RWPE2 (cell line): Measurements from ENCODE around the gene PTGR3.

ENCODE experiments used
- ATAC-seq: fragments of 200-7000 bp; cut with Tn5 transposase; 3 replicates; pipeline ENCODE4 v1.9.1; 2021; ENCODE audit warnings: low read depth
- DNase-seq: peaks from one replicate; pipeline ENCODE4 v3.0.0-alpha.2; 2020; ENCODE audit warnings: low spot score
- H3K27ac ChIP-seq: fragments of 450-650 bp; 2 replicates; pipeline ENCODE4 v1.5.1; 2017; ENCODE audit warnings: mild to moderate bottlenecking; ENCODE audit not compliant: poor library complexity, severe bottlenecking
- H3K27me3 ChIP-seq: fragments of 250-450 bp; sonication (Bioruptor Pico); 2 replicates; pipeline ENCODE4 v1.5.1; 2021; ENCODE audit warnings: mild to moderate bottlenecking, moderate library complexity; ENCODE audit not compliant: insufficient read depth, poor library complexity, severe bottlenecking
- H3K36me3 ChIP-seq: fragments of 250-450 bp; sonication (Bioruptor Pico); 2 replicates; pipeline ENCODE4 v1.5.1; 2020; ENCODE audit warnings: low read depth, mild to moderate bottlenecking, moderate library complexity
- H3K4me1 ChIP-seq: fragments of 250-450 bp; sonication (Bioruptor Pico); 2 replicates; pipeline ENCODE4 v1.5.1; 2021; ENCODE audit warnings: mild to moderate bottlenecking, moderate library complexity; ENCODE audit not compliant: insufficient read depth, poor library complexity, severe bottlenecking
- H3K4me3 ChIP-seq: fragments of 250-450 bp; sonication (Bioruptor Pico); 2 replicates; pipeline ENCODE4 v1.5.1; 2021; ENCODE audit warnings: mild to moderate bottlenecking, moderate library complexity; ENCODE audit not compliant: severe bottlenecking
- H3K9me3 ChIP-seq: fragments of 250-450 bp; sonication (Bioruptor Pico); 2 replicates; pipeline ENCODE4 v1.5.1; 2021; ENCODE audit warnings: mild to moderate bottlenecking, moderate library complexity; ENCODE audit not compliant: severe bottlenecking
- CTCF ChIP-seq: fragments of 450-650 bp; IDR thresholded peaks from one replicate; pipeline ENCODE4 v1.5.1; 2017; ENCODE audit warnings: mild to moderate bottlenecking, moderate library complexity; ENCODE audit not compliant: poor library complexity, severe bottlenecking

Gene PTGR3

GRCh38 chr18:75230163-75231052 is 21.5 kb upstream of the PTGR3 start:
- Histone ChIP-seq H3K9me3 (no peaks in the 10 kb centered on the region), H3K4me1 (no peaks in the 10 kb centered on the region), H3K4me3 (no peak overlapping the region), H3K36me3 (no peaks in the 10 kb centered on the region), H3K27me3 (no peaks in the 10 kb centered on the region), H3K27ac (no peak overlapping the region)
- TF ChIP-seq CTCF: no peak
- ATAC-seq: no peak
- DNase-seq: no peak

- H3K4me1 ChIP-seq: no peaks in the 10 kb centered on the region
- H3K4me3 ChIP-seq: no peak overlapping the region
- no peaks in the 10 kb centered on the region for H3K9me3 ChIP-seq
- no peak for TF ChIP-seq CTCF
- no peaks in the 10 kb centered on the region for H3K27me3 ChIP-seq
- no peak overlapping the region for H3K27ac ChIP-seq
- DNase-seq (no peak), ATAC-seq (no peak)
- no peaks in the 10 kb centered on the region for H3K36me3 ChIP-seq
Measured at GRCh38 chr18:75229437-75229836, 20.5 kb upstream of the PTGR3 start.

DNA sequence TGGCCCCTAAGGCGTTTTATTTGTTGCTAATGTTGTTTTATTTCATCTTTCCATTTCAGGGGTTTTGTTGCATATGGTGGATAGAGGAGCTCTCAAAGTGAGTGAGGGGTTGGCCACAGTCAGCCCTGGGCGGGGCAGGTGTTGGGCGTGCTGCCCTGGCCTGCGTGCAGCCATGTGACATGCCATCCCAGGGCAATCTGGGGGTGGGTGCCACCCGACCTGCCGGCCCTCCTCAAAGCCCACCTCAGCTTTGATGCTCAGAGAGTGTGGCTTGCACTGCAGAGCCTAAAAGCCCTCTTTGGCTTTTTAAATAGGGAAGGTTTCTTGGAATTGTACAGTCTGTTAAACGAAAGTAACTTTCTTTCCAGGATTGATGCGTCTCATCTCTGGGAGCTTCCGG is 20.0 kb upstream of the PTGR3 start:
- Histone ChIP-seq H3K27ac (no peak overlapping the region), H3K9me3 (no peaks in the 10 kb centered on the region), H3K36me3 (no peaks in the 10 kb centered on the region), H3K27me3 (no peaks in the 10 kb centered on the region), H3K4me3 (no peak overlapping the region), H3K4me1 (no peaks in the 10 kb centered on the region)
- ATAC-seq: no peak
- DNase-seq: no peak
- no peak for TF ChIP-seq CTCF

- TF ChIP-seq CTCF: no peak
- H3K4me3 ChIP-seq: no peak overlapping the region
- DNase-seq (no peak), ATAC-seq (no peak)
- H3K4me1 ChIP-seq: no peaks in the 10 kb centered on the region
- H3K9me3 ChIP-seq: no peaks in the 10 kb centered on the region
- no peaks in the 10 kb centered on the region for H3K27me3 ChIP-seq
- no peaks in the 10 kb centered on the region for H3K36me3 ChIP-seq
- H3K27ac ChIP-seq: no peak overlapping the region
Measured at GRCh38 chr18:75227535-75228296, 18.8 kb upstream of the PTGR3 start.

- H3K27ac ChIP-seq: no peak overlapping the region
- no peaks in the 10 kb centered on the region for H3K36me3 ChIP-seq
- H3K9me3 ChIP-seq: no peaks in the 10 kb centered on the region
- H3K4me3 ChIP-seq: no peak overlapping the region
- ATAC-seq (no peak), DNase-seq (no peak)
- no peaks in the 10 kb centered on the region for H3K27me3 ChIP-seq
- H3K4me1 ChIP-seq: no peaks in the 10 kb centered on the region
- TF ChIP-seq CTCF: no peak
Measured at GRCh38 chr18:75226956-75227316, 18.0 kb upstream of the PTGR3 start.
